VCaP (cell line): Measurements from ENCODE around the gene CD101.

Experiments used
- H3K27ac ChIP-seq: fragments of 450-650 bp; 2 replicates; pipeline ENCODE4 v1.5.1; 2017
- TF ChIP-seq, protein P1 (sequence below): fragments of 450-650 bp; conservative IDR thresholded peaks from 2 replicates; pipeline ENCODE4 v1.5.1; 2017; ENCODE audit warnings: mild to moderate bottlenecking, moderate library complexity

Gene CD101

DNA sequence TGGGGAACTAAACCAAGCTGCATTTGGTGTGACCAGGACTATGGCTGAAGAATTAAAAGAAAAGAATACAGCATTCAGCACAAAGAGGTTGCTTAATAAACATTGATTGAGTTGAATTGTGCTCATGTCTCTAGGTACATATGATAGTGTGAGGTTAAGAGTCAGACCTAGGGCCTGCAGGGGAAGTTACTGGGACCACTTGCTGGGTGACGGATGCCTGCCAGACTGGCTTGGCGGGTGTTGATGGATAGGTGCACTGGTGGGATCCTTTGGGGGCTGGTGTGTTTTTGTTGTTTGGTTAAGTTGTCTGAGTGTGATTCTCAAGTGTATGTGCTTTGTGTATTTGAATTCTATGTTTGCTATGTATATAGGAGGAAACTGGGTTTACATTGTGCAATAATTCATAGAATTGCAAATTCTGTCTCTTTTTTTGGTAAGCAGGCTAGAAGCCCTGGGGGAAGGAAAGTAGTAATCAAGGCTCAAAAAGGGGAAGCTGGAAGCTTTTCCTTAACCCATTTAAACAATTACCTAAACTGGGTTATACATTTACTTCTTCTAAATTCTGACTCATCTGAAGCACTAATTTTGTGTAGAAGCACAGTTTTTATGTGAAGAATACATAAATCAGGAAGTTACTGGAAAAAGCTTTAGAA, 1.8 kb downstream of the CD101 start:
- no peak overlapping the region for H3K27ac ChIP-seq

DNA sequence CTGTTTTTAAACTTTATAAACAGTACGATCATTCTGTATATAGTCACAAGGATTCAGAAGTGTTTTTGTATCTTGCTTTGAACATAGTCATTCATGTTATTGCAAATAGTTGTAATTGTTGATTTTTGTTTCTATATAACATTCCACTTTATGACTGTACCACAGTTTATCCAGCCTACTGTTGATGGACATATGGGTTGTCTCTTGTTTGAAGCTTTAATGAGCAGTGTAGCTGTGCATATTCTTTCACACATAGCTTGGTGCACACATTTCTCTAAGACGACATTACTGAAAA, 6.1 kb downstream of the CD101 start:
- no peak overlapping the region for H3K27ac ChIP-seq
- TF ChIP-seq, protein P1, sequence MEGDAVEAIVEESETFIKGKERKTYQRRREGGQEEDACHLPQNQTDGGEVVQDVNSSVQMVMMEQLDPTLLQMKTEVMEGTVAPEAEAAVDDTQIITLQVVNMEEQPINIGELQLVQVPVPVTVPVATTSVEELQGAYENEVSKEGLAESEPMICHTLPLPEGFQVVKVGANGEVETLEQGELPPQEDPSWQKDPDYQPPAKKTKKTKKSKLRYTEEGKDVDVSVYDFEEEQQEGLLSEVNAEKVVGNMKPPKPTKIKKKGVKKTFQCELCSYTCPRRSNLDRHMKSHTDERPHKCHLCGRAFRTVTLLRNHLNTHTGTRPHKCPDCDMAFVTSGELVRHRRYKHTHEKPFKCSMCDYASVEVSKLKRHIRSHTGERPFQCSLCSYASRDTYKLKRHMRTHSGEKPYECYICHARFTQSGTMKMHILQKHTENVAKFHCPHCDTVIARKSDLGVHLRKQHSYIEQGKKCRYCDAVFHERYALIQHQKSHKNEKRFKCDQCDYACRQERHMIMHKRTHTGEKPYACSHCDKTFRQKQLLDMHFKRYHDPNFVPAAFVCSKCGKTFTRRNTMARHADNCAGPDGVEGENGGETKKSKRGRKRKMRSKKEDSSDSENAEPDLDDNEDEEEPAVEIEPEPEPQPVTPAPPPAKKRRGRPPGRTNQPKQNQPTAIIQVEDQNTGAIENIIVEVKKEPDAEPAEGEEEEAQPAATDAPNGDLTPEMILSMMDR = no peak

More for the DNA sequence above, 1.8 kb downstream of the CD101 start:
- TF ChIP-seq, protein P1 = no peak

DNA sequence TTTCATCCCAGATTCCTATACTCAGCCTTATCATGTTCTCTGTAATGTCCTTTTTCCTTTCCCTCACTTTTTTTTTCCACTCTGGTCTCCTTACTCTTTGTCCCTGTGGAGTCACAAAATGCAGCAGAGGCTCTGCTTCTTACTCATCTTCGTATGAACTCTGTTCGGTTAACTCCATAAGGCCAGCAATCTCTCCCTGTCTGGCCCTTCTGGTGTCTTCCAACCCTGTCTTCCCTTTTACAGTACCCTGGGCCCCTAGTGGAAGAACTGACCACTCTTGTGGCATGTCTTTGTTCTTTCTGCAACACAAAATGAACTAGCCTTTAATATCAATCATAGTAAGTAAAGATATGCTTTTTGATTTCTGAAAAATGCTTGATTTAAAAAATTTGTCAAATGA, 7.1 kb downstream of the CD101 start:
- H3K27ac ChIP-seq = no peak overlapping the region
- TF ChIP-seq, protein P1 = no peak

DNA sequence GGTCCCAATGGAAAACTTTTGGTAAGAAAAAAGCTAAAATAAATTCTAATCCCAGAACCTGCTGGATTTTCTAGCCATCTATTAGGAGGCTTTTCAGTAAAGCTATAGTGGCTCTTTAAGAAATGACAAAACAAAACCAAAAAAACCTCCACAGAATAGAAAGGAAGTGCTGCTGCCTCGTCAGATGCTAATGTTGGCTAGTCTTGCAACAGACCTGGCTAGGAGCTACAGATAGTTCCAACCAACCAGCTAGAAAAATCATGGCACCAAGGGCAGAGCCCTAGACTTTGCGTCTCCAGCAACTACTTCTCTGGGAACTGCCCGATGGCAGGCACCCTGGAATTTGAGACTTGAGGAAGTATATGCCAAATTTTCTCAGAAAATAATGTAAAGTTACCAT, 7.6 kb downstream of the CD101 start:
- H3K27ac ChIP-seq = no peak overlapping the region
- TF ChIP-seq, protein P1 = no peak

DNA sequence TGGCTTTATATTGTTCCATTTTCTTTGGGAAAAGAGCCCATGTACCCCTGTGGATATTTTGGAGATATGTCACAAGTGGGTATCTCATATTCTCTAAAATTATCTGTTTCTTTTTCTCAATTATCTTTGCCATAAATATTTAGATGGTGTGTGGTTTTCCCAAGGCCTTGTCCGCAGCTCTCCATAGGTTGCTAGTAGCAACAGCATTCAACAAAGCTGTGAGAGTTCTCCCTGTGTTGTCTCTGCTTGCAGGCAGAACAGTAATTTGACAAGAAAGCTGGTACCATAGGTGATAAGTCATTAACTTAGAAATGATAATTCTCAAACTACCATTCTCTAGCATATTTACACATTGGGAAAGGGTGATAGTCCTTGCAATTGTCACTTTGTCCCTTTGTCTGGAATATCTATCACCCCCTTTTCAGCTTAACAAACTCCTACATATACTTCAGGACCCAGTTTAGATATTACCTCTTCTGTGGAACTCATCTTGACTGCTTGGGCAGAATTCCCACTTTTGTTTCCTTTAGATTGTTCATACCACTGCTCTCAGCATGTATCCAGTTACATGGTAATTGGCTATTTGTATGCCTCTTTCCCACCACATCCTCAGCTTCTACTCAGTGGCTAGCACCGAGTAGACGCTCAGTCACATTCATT, 8.9 kb downstream of the CD101 start:
- TF ChIP-seq, protein P1 = no peak
- H3K27ac ChIP-seq = no peak overlapping the region

DNA sequence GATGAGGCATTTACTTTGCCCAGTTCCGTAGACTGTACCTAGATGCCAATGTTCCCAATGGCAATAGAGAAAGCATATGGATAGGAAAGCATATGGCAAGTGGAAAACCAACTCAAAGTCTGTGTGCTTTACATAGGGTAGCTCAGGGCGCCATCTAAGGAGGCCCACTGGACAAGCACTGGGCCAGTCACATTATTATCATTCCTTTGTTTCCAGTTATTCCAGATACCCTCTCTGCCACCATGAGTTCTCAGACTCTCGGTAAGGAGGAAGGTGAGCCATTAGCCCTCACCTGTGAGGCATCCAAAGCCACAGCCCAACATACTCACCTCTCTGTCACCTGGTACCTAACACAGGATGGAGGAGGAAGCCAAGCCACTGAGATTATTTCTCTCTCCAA, 9.8 kb downstream of the CD101 start:
- no peak overlapping the region; the same call in 1 of the 2 replicates for H3K27ac ChIP-seq
- TF ChIP-seq, protein P1 = no peak

DNA sequence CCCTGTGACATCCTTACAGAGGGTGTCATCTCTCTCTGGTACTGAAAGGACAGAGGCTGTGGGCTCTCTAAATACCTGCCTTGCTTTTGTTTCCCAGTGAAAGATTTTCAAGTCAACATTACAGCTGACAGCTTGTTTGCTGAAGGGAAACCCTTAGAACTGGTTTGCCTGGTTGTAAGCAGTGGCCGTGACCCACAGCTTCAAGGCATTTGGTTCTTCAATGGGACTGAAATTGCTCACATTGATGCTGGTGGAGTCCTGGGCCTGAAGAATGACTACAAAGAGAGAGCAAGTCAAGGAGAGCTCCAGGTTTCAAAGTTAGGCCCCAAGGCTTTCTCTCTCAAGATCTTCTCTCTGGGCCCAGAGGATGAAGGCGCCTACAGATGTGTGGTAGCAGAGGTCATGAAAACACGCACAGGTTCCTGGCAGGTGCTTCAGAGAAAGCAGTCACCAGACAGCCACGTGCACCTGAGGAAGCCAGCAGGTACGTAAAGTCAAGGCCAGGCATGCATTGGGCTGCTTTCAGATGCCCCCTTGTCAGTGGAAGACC, 11.8 kb downstream of the CD101 start:
- peak overlapping the region; percentile 83 for H3K27ac ChIP-seq
- TF ChIP-seq, protein P1 = no peak
